GM23338 (cell line): ENCODE results near the gene NECAP2. TPM values are rescaled to one million over a fixed set of nuclear protein-coding genes. Genes with fewer than 3 reads are reported as not detected.
A peak's percentile ranks its signal among the peaks of the same experiment; 100 is the strongest.

ENCODE experiments used
- ATAC-seq: fragments of 200-7000 bp; cut with Tn5 transposase; 3 replicates; pipeline ENCODE4 v1.9.1; 2020
- DNase-seq: peaks from one replicate; pipeline ENCODE4 v3.0.0-alpha.2; 2015; ENCODE audit warnings: low spot score
- H2AFZ ChIP-seq: fragments of 200-600 bp; sonication (generic); 2 replicates; pipeline ENCODE4 v1.8.0; 2016; ENCODE audit warnings: antibody characterized with exemption, mild to moderate bottlenecking, moderate library complexity
- H3F3A ChIP-seq: fragments of 200-600 bp; sonication (generic); replicated peaks from 2 replicates; pipeline ENCODE4 v1.8.0; 2017; ENCODE audit warnings: antibody characterized with exemption, mixed run types, low read depth
- H3K27ac ChIP-seq: fragments of 200-600 bp; sonication (generic); 2 replicates; pipeline ENCODE4 v1.6.1; 2016; ENCODE audit warnings: low read depth
- H3K27me3 ChIP-seq: fragments of 200-600 bp; sonication (generic); 2 replicates; pipeline ENCODE4 v1.8.0; 2016; ENCODE audit warnings: mild to moderate bottlenecking, mixed run types, moderate library complexity; ENCODE audit not compliant: insufficient read depth
- H3K36me3 ChIP-seq: fragments of 200-600 bp; sonication (generic); 2 replicates; pipeline ENCODE4 v1.8.0; 2016; ENCODE audit warnings: mild to moderate bottlenecking; ENCODE audit not compliant: insufficient read depth
- H3K4me1 ChIP-seq: fragments of 200-600 bp; sonication (generic); 2 replicates; pipeline ENCODE4 v1.8.0; 2016; ENCODE audit warnings: mild to moderate bottlenecking, moderate library complexity; ENCODE audit not compliant: insufficient read depth
- H3K4me2 ChIP-seq: fragments of 200-600 bp; sonication (generic); 2 replicates; pipeline ENCODE4 v1.7.1; 2017; ENCODE audit warnings: mixed run types
- H3K4me3 ChIP-seq: fragments of 200-600 bp; sonication (generic); 2 replicates; pipeline ENCODE4 v1.6.1; 2016; ENCODE audit warnings: mixed run types
- H3K79me2 ChIP-seq: fragments of 200-600 bp; sonication (generic); replicated peaks from 2 replicates; pipeline ENCODE4 v1.8.0; 2017; ENCODE audit warnings: mild to moderate bottlenecking; ENCODE audit not compliant: insufficient read depth
- H3K9me2 ChIP-seq: fragments of 200-600 bp; sonication (generic); 2 replicates; pipeline ENCODE4 v1.8.0; 2017; ENCODE audit not compliant: insufficient read depth
- H4K20me1 ChIP-seq: fragments of 200-600 bp; sonication (generic); replicated peaks from 2 replicates; pipeline ENCODE4 v1.8.0; 2017; ENCODE audit warnings: mild to moderate bottlenecking; ENCODE audit not compliant: insufficient read depth
- H3K27ac Mint-ChIP-seq: 2 replicates; pipeline ENCODE4 v1.8.0; 2020; ENCODE audit warnings: inconsistent platforms, mild to moderate bottlenecking, moderate library complexity, mixed read lengths
- H3K27me3 Mint-ChIP-seq: 3 replicates; pipeline ENCODE4 v1.8.0; 2022; ENCODE audit warnings: low read depth, mild to moderate bottlenecking, moderate library complexity, mixed read lengths, inconsistent platforms; ENCODE audit not compliant: insufficient read depth, poor library complexity
- H3K36me3 Mint-ChIP-seq: 3 replicates; pipeline ENCODE4 v1.8.0; 2021; ENCODE audit warnings: low read depth, mild to moderate bottlenecking, inconsistent platforms, moderate library complexity, mixed read lengths
- H3K4me1 Mint-ChIP-seq: 3 replicates; pipeline ENCODE4 v1.8.0; 2020; ENCODE audit warnings: mild to moderate bottlenecking, inconsistent platforms, mixed read lengths
- H3K4me3 Mint-ChIP-seq: 3 replicates; pipeline ENCODE4 v1.8.0; 2021; ENCODE audit warnings: moderate library complexity, mild to moderate bottlenecking, inconsistent platforms, mixed read lengths
- H3K9me3 Mint-ChIP-seq: 3 replicates; pipeline ENCODE4 v1.8.0; 2020; ENCODE audit warnings: moderate library complexity, mild to moderate bottlenecking, inconsistent platforms, mixed read lengths
- CREB1 ChIP-seq: fragments of 250-450 bp; sonication (Bioruptor Pico); IDR thresholded peaks from 2 replicates; pipeline ENCODE4 v1.5.0; 2020; ENCODE audit warnings: low read depth, mild to moderate bottlenecking, moderate library complexity
- CTCF ChIP-seq, 2 experiments: fragments of 200-600 bp in 1 of 2; sonication (generic) in 1 of 2; conservative IDR thresholded peaks; 2 replicates each; pipeline versions ENCODE4 v1.5.1 to v1.6.1; 2016 to 2017; ENCODE audit warnings: antibody characterized with exemption in 2 of 2, low read depth in 2 of 2, mild to moderate bottlenecking in 2 of 2, moderate library complexity in 1 of 2
- EZH2 ChIP-seq: fragments of 200-600 bp; sonication (generic); IDR thresholded peaks from one replicate; pipeline ENCODE4 v1.8.0; 2017; ENCODE audit warnings: antibody characterized with exemption, mild to moderate bottlenecking, low read depth; ENCODE audit not compliant: unreplicated experiment
- EZH2phosphoT487 ChIP-seq: fragments of 200-600 bp; sonication (generic); IDR thresholded peaks from one replicate; pipeline ENCODE4 v1.8.1; 2018; ENCODE audit warnings: antibody characterized with exemption; ENCODE audit not compliant: unreplicated experiment
- JUNB ChIP-seq: IDR thresholded peaks from one replicate; pipeline ENCODE4 v1.6.1; 2016; ENCODE audit warnings: antibody characterized with exemption; ENCODE audit not compliant: unreplicated experiment
- NANOG ChIP-seq: IDR thresholded peaks from 2 replicates; pipeline ENCODE4 v1.6.1; 2016; ENCODE audit warnings: antibody characterized with exemption, borderline replicate concordance
- POLR2AphosphoS5 ChIP-seq: IDR thresholded peaks from 2 replicates; pipeline ENCODE4 v1.6.1; 2016; ENCODE audit warnings: antibody characterized with exemption, low read depth
- STAT1 ChIP-seq: IDR thresholded peaks from one replicate; pipeline ENCODE4 v1.6.1; 2016; ENCODE audit warnings: antibody characterized with exemption; ENCODE audit not compliant: unreplicated experiment
- ZNF114 ChIP-seq: fragments of 250-450 bp; sonication (Bioruptor Pico); IDR thresholded peaks from 2 replicates; pipeline ENCODE4 v1.5.0; 2020; ENCODE audit warnings: mild to moderate bottlenecking, moderate library complexity
- ZNF331 ChIP-seq: fragments of 250-450 bp; sonication (Bioruptor Pico); IDR thresholded peaks from 2 replicates; pipeline ENCODE4 v1.5.0; 2020; ENCODE audit warnings: low read depth, mild to moderate bottlenecking, moderate library complexity
- polyA plus RNA-seq: library from polyadenylated mRNA; unstranded; fragments of >200 nt; fragmentation: Nextera tagmentation; extraction: Ambion mirVana; gene quantifications from 2 replicates; pipeline ENCODE4 v1.2.1, GENCODE V29; 2016
- total RNA-seq: library from RNA; depleted of rRNA; stranded (reverse); fragments of >200 nt; shearing (Covaris generic); gene quantifications from 2 replicates; pipeline ENCODE4 v1.2.3, GENCODE V29; 2014
- TF ChIP-seq, protein P1 (sequence below): IDR thresholded peaks from 2 replicates; pipeline ENCODE4 v1.6.1; 2016; ENCODE audit warnings: antibody characterized with exemption
- TF ChIP-seq, protein P2 (sequence below): IDR thresholded peaks from one replicate; pipeline ENCODE4 v1.6.1; 2018; ENCODE audit warnings: antibody characterized with exemption; ENCODE audit not compliant: unreplicated experiment

Gene NECAP2
- total and polyA plus RNA-seq, 2 experiments from 2014 or later: 20.2 to 28.9 TPM

DNA sequence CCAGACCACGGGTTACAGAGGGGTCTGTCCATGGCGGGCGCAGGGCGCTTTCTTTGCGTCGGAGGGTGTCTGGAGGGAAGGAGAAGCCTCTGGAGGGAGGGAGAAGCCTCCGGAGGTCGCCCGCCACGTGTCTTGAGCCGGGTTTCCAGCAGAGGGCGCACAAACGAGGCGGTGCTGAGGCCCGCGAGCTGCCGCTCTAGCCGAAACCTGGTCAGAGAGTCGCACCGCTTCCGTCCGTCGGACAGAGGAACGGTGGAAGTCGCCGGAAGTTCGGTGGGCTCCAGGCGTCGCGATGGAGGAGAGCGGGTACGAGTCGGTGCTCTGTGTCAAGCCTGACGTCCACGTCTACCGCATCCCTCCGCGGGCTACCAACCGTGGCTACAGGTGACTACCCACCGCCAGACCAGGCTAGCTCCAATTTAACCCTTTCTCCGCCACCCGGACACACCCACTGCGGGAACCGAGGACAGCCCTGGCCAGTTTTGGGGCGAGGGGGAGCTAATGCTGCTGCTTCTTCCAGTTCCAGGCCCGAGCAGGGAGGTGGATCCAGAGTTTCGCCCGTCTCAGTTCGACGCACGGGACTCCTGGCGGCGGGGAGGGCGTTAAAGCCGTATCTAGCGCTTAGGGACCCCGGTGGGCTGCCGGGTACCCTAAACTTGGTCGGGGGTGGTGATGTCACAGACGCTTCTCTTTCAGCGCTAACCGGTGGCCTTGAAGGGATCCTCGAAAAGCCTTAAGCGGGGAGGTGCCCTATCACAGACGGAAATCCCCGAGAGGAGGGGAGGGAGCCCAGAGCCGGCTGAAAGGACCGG, at the start of gene NECAP2 (continued):
- TF ChIP-seq CREB1: peak; percentile 82

DNA sequence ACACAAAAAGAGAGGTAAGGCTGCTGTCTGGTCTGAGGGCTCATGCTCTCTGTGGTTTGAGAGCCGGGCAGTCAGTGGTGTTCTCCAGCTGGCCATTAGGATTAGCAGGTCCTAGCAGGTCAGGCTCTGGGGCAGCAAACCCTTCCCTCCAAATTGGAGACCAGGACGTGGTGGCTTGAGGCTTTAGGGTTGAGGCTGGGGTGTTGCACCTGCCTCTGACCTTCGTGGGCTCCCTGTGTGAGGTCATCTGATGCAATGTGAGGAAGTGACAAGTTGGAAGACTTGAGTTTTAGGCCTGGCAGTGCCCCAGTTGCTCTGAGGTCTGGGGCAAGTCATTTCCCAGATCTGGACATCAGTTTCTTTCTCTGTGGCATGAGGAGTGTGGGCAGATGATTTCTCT, 49.1 kb upstream of the NECAP2 start:
- Histone ChIP-seq H3K4me1 (peaks cover 23% of the 10 kb centered on the region), H2AFZ (no peak overlapping the region), H3K9me2 (0 out of 2 replicates have a peak, but pooled peaks cover 3% of the 10 kb centered on the region), H3K27me3 (no peaks in the 10 kb centered on the region), H3F3A (no peaks in the 10 kb centered on the region), H3K4me3 (no peak overlapping the region), H3K27ac (0 out of 2 replicates have a peak overlapping the region, but pooled peaks have one; percentile 81), H3K36me3 (peaks cover 7% of the 10 kb centered on the region), H3K4me2 (peak overlapping the region; percentile 64; the same call in 1 of the 2 replicates), H3K79me2 (peaks cover 76% of the 10 kb centered on the region), H4K20me1 (peaks cover 79% of the 10 kb centered on the region)
- Mint-ChIP-seq H3K27me3 (peaks cover 7% of the 10 kb centered on the region), H3K9me3 (no peaks in the 10 kb centered on the region), H3K4me3 (no peak overlapping the region), H3K36me3 (peaks cover 35% of the 10 kb centered on the region), H3K4me1 (peaks cover 54% of the 10 kb centered on the region), H3K27ac (peak overlapping the region; percentile 85)
- no peak for ATAC-seq
- DNase-seq: no peak
- no peak for TF ChIP-seq ZNF331 (CRISPR knock-in tag)
- TF ChIP-seq POLR2AphosphoS5: no peak
- TF ChIP-seq EZH2phosphoT487: no peak
- TF ChIP-seq, protein P1, sequence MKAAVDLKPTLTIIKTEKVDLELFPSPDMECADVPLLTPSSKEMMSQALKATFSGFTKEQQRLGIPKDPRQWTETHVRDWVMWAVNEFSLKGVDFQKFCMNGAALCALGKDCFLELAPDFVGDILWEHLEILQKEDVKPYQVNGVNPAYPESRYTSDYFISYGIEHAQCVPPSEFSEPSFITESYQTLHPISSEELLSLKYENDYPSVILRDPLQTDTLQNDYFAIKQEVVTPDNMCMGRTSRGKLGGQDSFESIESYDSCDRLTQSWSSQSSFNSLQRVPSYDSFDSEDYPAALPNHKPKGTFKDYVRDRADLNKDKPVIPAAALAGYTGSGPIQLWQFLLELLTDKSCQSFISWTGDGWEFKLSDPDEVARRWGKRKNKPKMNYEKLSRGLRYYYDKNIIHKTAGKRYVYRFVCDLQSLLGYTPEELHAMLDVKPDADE: no peak
- TF ChIP-seq, protein P2, sequence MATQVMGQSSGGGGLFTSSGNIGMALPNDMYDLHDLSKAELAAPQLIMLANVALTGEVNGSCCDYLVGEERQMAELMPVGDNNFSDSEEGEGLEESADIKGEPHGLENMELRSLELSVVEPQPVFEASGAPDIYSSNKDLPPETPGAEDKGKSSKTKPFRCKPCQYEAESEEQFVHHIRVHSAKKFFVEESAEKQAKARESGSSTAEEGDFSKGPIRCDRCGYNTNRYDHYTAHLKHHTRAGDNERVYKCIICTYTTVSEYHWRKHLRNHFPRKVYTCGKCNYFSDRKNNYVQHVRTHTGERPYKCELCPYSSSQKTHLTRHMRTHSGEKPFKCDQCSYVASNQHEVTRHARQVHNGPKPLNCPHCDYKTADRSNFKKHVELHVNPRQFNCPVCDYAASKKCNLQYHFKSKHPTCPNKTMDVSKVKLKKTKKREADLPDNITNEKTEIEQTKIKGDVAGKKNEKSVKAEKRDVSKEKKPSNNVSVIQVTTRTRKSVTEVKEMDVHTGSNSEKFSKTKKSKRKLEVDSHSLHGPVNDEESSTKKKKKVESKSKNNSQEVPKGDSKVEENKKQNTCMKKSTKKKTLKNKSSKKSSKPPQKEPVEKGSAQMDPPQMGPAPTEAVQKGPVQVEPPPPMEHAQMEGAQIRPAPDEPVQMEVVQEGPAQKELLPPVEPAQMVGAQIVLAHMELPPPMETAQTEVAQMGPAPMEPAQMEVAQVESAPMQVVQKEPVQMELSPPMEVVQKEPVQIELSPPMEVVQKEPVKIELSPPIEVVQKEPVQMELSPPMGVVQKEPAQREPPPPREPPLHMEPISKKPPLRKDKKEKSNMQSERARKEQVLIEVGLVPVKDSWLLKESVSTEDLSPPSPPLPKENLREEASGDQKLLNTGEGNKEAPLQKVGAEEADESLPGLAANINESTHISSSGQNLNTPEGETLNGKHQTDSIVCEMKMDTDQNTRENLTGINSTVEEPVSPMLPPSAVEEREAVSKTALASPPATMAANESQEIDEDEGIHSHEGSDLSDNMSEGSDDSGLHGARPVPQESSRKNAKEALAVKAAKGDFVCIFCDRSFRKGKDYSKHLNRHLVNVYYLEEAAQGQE: no peak
- no peak for TF ChIP-seq CREB1
- TF ChIP-seq EZH2: no peak
- no peak for TF ChIP-seq ZNF114 (CRISPR knock-in tag)
- TF ChIP-seq STAT1: no peak
- TF ChIP-seq CTCF (conservative IDR thresholded peaks at IDR 0.05; ENCODE audit: low read depth in 2 of 2): no peak
- TF ChIP-seq JUNB: no peak
- no peak for TF ChIP-seq NANOG
